ENCODE results near the gene TPM1. TPM values are rescaled to one million over a fixed set of nuclear protein-coding genes. Genes with fewer than 3 reads are reported as not detected.
A peak's percentile ranks its signal among the peaks of the same experiment; 100 is the strongest.

Gene TPM1
- total and polyA plus RNA-seq, 9 of the 15 experiments (the other 6 are each of a cell fraction or from before 2014, with no cell fraction given): 8.1 to 53.9 (median 43.1) TPM

GRCh38 chr15:63075015-63075983 lies 32.8 kb downstream of the TPM1 start (continued):
- TF ChIP-seq MAFK (IDR thresholded peaks at IDR 0.05; ENCODE audit: low read length) (peak; percentile 29; the same call in 1 of the 2 replicates), ELF1 (tag; IDR thresholded peaks at IDR 0.05) (no peak), MAFG (tag; conservative IDR thresholded peaks at IDR 0.05) (no peak; the same call in 1 of the 2 replicates), CXXC5 (CRISPR knock-in tag; IDR thresholded peaks at IDR 0.05) (0 out of 2 replicates have a peak, but pooled peaks have one; percentile 11), ZNF316 (IDR thresholded peaks at IDR 0.05) (peak; percentile 83), MEIS2 (IDR thresholded peaks at IDR 0.05; ENCODE audit: partially characterized antibody) (peak; percentile 45)
- TF ChIP-seq, protein P1, sequence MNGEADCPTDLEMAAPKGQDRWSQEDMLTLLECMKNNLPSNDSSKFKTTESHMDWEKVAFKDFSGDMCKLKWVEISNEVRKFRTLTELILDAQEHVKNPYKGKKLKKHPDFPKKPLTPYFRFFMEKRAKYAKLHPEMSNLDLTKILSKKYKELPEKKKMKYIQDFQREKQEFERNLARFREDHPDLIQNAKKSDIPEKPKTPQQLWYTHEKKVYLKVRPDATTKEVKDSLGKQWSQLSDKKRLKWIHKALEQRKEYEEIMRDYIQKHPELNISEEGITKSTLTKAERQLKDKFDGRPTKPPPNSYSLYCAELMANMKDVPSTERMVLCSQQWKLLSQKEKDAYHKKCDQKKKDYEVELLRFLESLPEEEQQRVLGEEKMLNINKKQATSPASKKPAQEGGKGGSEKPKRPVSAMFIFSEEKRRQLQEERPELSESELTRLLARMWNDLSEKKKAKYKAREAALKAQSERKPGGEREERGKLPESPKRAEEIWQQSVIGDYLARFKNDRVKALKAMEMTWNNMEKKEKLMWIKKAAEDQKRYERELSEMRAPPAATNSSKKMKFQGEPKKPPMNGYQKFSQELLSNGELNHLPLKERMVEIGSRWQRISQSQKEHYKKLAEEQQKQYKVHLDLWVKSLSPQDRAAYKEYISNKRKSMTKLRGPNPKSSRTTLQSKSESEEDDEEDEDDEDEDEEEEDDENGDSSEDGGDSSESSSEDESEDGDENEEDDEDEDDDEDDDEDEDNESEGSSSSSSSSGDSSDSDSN (IDR thresholded peaks at IDR 0.05; ENCODE audit: borderline replicate concordance in 1 of 2, low read depth in 2 of 2, low read length in 2 of 2): 0 out of 4 replicates have a peak, but pooled peaks of 1 of the 2 experiments have one; percentile 23
- TF ChIP-seq, protein P2, sequence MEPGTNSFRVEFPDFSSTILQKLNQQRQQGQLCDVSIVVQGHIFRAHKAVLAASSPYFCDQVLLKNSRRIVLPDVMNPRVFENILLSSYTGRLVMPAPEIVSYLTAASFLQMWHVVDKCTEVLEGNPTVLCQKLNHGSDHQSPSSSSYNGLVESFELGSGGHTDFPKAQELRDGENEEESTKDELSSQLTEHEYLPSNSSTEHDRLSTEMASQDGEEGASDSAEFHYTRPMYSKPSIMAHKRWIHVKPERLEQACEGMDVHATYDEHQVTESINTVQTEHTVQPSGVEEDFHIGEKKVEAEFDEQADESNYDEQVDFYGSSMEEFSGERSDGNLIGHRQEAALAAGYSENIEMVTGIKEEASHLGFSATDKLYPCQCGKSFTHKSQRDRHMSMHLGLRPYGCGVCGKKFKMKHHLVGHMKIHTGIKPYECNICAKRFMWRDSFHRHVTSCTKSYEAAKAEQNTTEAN (CRISPR knock-in tag; IDR thresholded peaks at IDR 0.05): no peak
